Cardiac muscle cell (in vitro differentiated cells and primary cell): ENCODE data around the gene LRRC52. TPM values are rescaled to one million over a fixed set of nuclear protein-coding genes. Genes with fewer than 3 reads are reported as not detected.
"Not testable (repeated sequence)": the region's sequence is repeated elsewhere in the genome, so short reads cannot be mapped to it uniquely, and the experiment has no call there.

Source experiments
- DNase-seq, 2 donors: peaks; one replicate each; pipeline versions ENCODE4 v3.0.0 to v3.0.0-alpha.2; 2010 to 2017; ENCODE audit warnings: low read depth in 1 of 2, low spot score in 1 of 2
- H3K27ac ChIP-seq: fragments of 200-600 bp; sonication (generic); 2 replicates; pipeline ENCODE4 v1.5.1; 2016
- H3K27me3 ChIP-seq: fragments of 200-600 bp; sonication (generic); 2 replicates; pipeline ENCODE4 v1.6.0; 2016; ENCODE audit warnings: control low read depth
- H3K36me3 ChIP-seq: fragments of 200-600 bp; sonication (generic); 2 replicates; pipeline ENCODE4 v1.5.1; 2016; ENCODE audit warnings: control low read depth
- H3K4me1 ChIP-seq: fragments of 200-600 bp; sonication (generic); 2 replicates; pipeline ENCODE4 v1.8.1; 2017; ENCODE audit warnings: low read depth, mild to moderate bottlenecking, mixed run types
- H3K4me3 ChIP-seq: fragments of 200-600 bp; sonication (generic); 2 replicates; pipeline ENCODE4 v1.5.1; 2016; ENCODE audit warnings: mild to moderate bottlenecking
- H3K9me3 ChIP-seq: fragments of 200-600 bp; sonication (generic); 2 replicates; pipeline ENCODE4 v1.5.1; 2017; ENCODE audit warnings: low read depth, mild to moderate bottlenecking, control low read depth
- polyA plus RNA-seq: library from polyadenylated mRNA; unstranded; fragments of >200 nt; fragmentation: Nextera tagmentation; extraction: Ambion mirVana; gene quantifications from 2 replicates; pipeline ENCODE4 v1.2.1, GENCODE V29; 2016
- total RNA-seq: library from RNA; depleted of rRNA; stranded (reverse); fragments of >200 nt; gene quantifications from 2 replicates; pipeline ENCODE4 v1.2.3, GENCODE V29; 2016
- TF ChIP-seq, protein P1 (sequence below): IDR thresholded peaks from 2 replicates; pipeline ENCODE4 v1.5.1; 2012; ENCODE audit warnings: low read depth, mild to moderate bottlenecking, low read length

Gene LRRC52
- total and polyA plus RNA-seq, 2 experiments from 2014 or later = 0.20 to 0.77 TPM

DNA sequence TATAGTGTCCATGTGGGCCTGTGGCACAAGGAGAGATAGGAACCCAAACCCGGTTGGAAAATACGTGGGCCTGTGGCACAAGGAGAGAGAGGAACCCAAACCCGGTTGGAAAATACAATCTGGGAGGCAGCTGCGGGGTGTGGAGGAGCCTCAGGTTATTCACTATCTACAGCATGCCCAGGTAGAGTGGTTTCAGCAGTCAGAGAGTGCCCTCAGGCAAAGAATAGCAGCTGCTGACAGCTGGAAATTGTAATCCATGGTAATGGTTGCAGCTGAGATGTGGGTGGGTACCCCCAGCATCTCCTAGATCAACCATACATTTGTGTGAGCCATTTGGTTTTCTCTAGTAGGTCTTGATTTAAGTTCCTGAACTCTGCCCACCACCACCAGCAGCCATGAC lies 61.4 kb downstream of the LRRC52 start:
- no peak overlapping the region for H3K4me3 ChIP-seq
- H3K9me3 ChIP-seq = no peaks in the 10 kb centered on the region
- TF ChIP-seq, protein P1, sequence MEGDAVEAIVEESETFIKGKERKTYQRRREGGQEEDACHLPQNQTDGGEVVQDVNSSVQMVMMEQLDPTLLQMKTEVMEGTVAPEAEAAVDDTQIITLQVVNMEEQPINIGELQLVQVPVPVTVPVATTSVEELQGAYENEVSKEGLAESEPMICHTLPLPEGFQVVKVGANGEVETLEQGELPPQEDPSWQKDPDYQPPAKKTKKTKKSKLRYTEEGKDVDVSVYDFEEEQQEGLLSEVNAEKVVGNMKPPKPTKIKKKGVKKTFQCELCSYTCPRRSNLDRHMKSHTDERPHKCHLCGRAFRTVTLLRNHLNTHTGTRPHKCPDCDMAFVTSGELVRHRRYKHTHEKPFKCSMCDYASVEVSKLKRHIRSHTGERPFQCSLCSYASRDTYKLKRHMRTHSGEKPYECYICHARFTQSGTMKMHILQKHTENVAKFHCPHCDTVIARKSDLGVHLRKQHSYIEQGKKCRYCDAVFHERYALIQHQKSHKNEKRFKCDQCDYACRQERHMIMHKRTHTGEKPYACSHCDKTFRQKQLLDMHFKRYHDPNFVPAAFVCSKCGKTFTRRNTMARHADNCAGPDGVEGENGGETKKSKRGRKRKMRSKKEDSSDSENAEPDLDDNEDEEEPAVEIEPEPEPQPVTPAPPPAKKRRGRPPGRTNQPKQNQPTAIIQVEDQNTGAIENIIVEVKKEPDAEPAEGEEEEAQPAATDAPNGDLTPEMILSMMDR = no peak
- H3K27ac ChIP-seq = no peak overlapping the region
- H3K27me3 ChIP-seq = peaks cover 9% of the 10 kb centered on the region
- DNase-seq = no peak
- H3K36me3 ChIP-seq = no peaks in the 10 kb centered on the region
- H3K4me1 ChIP-seq = no peaks in the 10 kb centered on the region

- not testable (repeated sequence) for H3K4me3 ChIP-seq, H3K9me3 ChIP-seq
- DNase-seq = peak in 1 of 2 donors; percentile 31
Measured at GRCh38 chr1:165606676-165607075, 62.9 kb downstream of the LRRC52 start.

DNA sequence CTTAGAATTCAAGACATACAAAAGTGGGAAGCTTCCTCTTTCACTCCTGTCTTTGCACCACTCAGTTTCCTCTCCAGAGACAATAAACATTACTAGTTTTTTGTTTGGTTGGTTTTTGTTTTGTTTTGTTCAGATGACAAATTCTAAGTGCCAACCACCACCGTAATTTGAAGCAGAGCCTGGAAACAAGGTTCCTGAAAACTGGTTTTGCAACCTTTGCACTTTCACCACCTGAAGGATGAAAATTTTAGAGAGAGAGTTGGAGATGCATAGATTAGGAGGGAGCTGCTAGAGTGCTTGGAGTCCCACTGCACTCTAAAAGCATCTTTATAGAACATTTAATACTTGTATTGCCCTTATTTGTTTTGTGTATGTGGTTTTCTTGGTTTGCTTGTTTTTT lies 67.1 kb downstream of the LRRC52 start:
- Histone ChIP-seq H3K27ac (no peak overlapping the region), H3K4me3 (no peak overlapping the region), H3K36me3 (no peaks in the 10 kb centered on the region), H3K4me1 (no peaks in the 10 kb centered on the region), H3K9me3 (no peaks in the 10 kb centered on the region), H3K27me3 (no peaks in the 10 kb centered on the region)
- TF ChIP-seq, protein P1 = no peak
- DNase-seq = no peak

More at GRCh38 chr1:165606676-165607075, 62.9 kb downstream of the LRRC52 start:
- H3K36me3 ChIP-seq, H3K27me3 ChIP-seq, H3K27ac ChIP-seq, H3K4me1 ChIP-seq: not testable (repeated sequence)

GRCh38 chr1:165612062-165612461 lies 68.3 kb downstream of the LRRC52 start:
- no peak overlapping the region for H3K27ac ChIP-seq
- no peaks in the 10 kb centered on the region for H3K36me3 ChIP-seq
- H3K4me1 ChIP-seq = no peaks in the 10 kb centered on the region
- no peak for DNase-seq
- TF ChIP-seq, protein P1 = no peak
- no peaks in the 10 kb centered on the region for H3K27me3 ChIP-seq
- no peak overlapping the region for H3K4me3 ChIP-seq
- no peaks in the 10 kb centered on the region for H3K9me3 ChIP-seq

Other genes with a start within 250 kb of the LRRC52 start
- not detected in 2 replicates for gene LMX1A, start 187.3 kb upstream of the LRRC52 start, total RNA-seq
- gene LMX1A, start 187.3 kb upstream of the LRRC52 start, polyA plus RNA-seq = not detected in 2 replicates
- 247 and 285 TPM in 2 replicates for gene RXRG, start 98.9 kb upstream of the LRRC52 start, total RNA-seq
- 296 and 429 TPM in 2 replicates for gene RXRG, start 98.9 kb upstream of the LRRC52 start, polyA plus RNA-seq
- gene MGST3, start 87.2 kb downstream of the LRRC52 start, total RNA-seq = 284 and 358 TPM in 2 replicates
- gene MGST3, start 87.2 kb downstream of the LRRC52 start, polyA plus RNA-seq = 930 and 972 TPM in 2 replicates
- gene ALDH9A1, start 154.6 kb downstream of the LRRC52 start, total RNA-seq = 54.0 and 80.6 TPM in 2 replicates
- gene ALDH9A1, start 154.6 kb downstream of the LRRC52 start, polyA plus RNA-seq = 76.8 and 81.5 TPM in 2 replicates
- gene TMCO1, start 224.9 kb downstream of the LRRC52 start, total RNA-seq = 32.5 and 37.6 TPM in 2 replicates
- 84.7 and 111 TPM in 2 replicates for gene TMCO1, start 224.9 kb downstream of the LRRC52 start, polyA plus RNA-seq